HepG2 (cell line): ENCODE data around the gene FAHD1. TPM values are rescaled to one million over a fixed set of nuclear protein-coding genes. Genes with fewer than 3 reads are reported as not detected.

Experiments used
- ADNP ChIP-seq: sonication (generic); formaldehyde crosslinking; IDR thresholded peaks from 2 replicates; pipeline ENCODE4 v1.4.0; 2020; ENCODE audit warnings: missing genetic modification reagents
- DNMT1 ChIP-seq: sonication (generic); formaldehyde crosslinking; IDR thresholded peaks from 2 replicates; pipeline ENCODE4 v1.5.1; 2020; ENCODE audit warnings: mild to moderate bottlenecking, missing genetic modification reagents
- ELK4 ChIP-seq: sonication (generic); formaldehyde crosslinking; IDR thresholded peaks from 2 replicates; pipeline ENCODE4 v1.9.0; 2021; ENCODE audit warnings: missing genetic modification reagents, borderline replicate concordance
- KLF11 ChIP-seq: IDR thresholded peaks from 2 replicates; pipeline ENCODE4 v1.6.1; 2016; ENCODE audit warnings: missing compliant biosample characterization
- MBD4 ChIP-seq: IDR thresholded peaks from 2 replicates; pipeline ENCODE4 v1.6.1; 2012; ENCODE audit warnings: low read length, inconsistent platforms, borderline replicate concordance
- NR2C2 ChIP-seq: sonication (generic); formaldehyde crosslinking; IDR thresholded peaks from 2 replicates; pipeline ENCODE4 v1.4.0; 2020; ENCODE audit warnings: missing genetic modification reagents, mild to moderate bottlenecking, moderate library complexity, borderline replicate concordance
- NR2F6 ChIP-seq, 2 experiments: IDR thresholded peaks; 2 replicates each; pipeline ENCODE4 v1.6.1; 2016; ENCODE audit warnings: antibody characterized with exemption in 1 of 2, mild to moderate bottlenecking in 1 of 2
- RBM22 ChIP-seq: fragments of 200-400 bp; formaldehyde crosslinking; optimal IDR thresholded peaks from 2 replicates; pipeline ENCODE3; 2017; ENCODE audit warnings: mild to moderate bottlenecking, low read length, moderate library complexity
- SPEN ChIP-seq: sonication (generic); formaldehyde crosslinking; IDR thresholded peaks from 2 replicates; pipeline ENCODE4 v1.5.1; 2020; ENCODE audit warnings: low read depth, mild to moderate bottlenecking, missing genetic modification reagents
- ZNF101 ChIP-seq: sonication (generic); formaldehyde crosslinking; IDR thresholded peaks from 2 replicates; pipeline ENCODE4 v1.4.0; 2020; ENCODE audit warnings: mild to moderate bottlenecking, low read depth, missing genetic modification reagents, borderline replicate concordance
- ZNF180 ChIP-seq: sonication (generic); formaldehyde crosslinking; IDR thresholded peaks from 2 replicates; pipeline ENCODE4 v1.4.0; 2020; ENCODE audit warnings: low read depth, missing genetic modification reagents, borderline replicate concordance
- ZNF616 ChIP-seq: sonication (generic); formaldehyde crosslinking; IDR thresholded peaks from 2 replicates; pipeline ENCODE4 v1.5.0; 2020; ENCODE audit warnings: low read depth, mild to moderate bottlenecking, missing genetic modification reagents
- ZNF879 ChIP-seq: sonication (generic); formaldehyde crosslinking; IDR thresholded peaks from 2 replicates; pipeline ENCODE4 v1.8.1; 2023; ENCODE audit warnings: missing genetic modification reagents
- ZSCAN22 ChIP-seq: sonication (generic); formaldehyde crosslinking; IDR thresholded peaks from 2 replicates; pipeline ENCODE4 v1.4.0; 2020; ENCODE audit warnings: mild to moderate bottlenecking, missing genetic modification reagents
- polyA plus RNA-seq, 8 experiments: library from polyadenylated mRNA; depleted of rRNA in 3 of 8; stranded (reverse) in 7 of 8; unstranded in 1 of 8; fragments of >200 nt; fragmentation: Illumina TruSeq in 4 of 8; extraction: Trizol in 4 of 8; gene quantifications; 2 replicates each; pipeline versions ENCODE4 v1.2.1 to v1.2.3, GENCODE V29; 2011 to 2016; ENCODE audit warnings: low read depth in 4 of 8, missing spikeins in 1 of 8, mixed read lengths in 1 of 8; ENCODE audit not compliant: insufficient read depth in 1 of 8
- total RNA-seq, 5 experiments: library from RNA; depleted of rRNA; stranded (reverse); fragments of >200 nt; fragmentation: Illumina TruSeq; extraction: Trizol; gene quantifications; 2 replicates each; pipeline ENCODE4 v1.2.3, GENCODE V29; 2016; ENCODE audit warnings: low read depth in 1 of 5
- TF ChIP-seq, protein P1 (sequence below): sonication (generic); formaldehyde crosslinking; IDR thresholded peaks from 2 replicates; pipeline ENCODE4 v1.4.0; 2020; ENCODE audit warnings: missing genetic modification reagents
- TF ChIP-seq, protein P2 (sequence below): sonication (generic); formaldehyde crosslinking; IDR thresholded peaks from 2 replicates; pipeline ENCODE4 v1.5.1; 2020; ENCODE audit warnings: mild to moderate bottlenecking, missing genetic modification reagents
- TF ChIP-seq, protein P3 (sequence below): sonication (generic); formaldehyde crosslinking; conservative IDR thresholded peaks from 2 replicates; pipeline ENCODE4 v1.8.1; 2023; ENCODE audit warnings: missing genetic modification reagents
- TF ChIP-seq, protein P4 (sequence below): sonication (generic); formaldehyde crosslinking; IDR thresholded peaks from 2 replicates; pipeline ENCODE4 v1.4.0; 2020; ENCODE audit warnings: missing genetic modification reagents, borderline replicate concordance

The FAHD1 gene
- total and polyA plus RNA-seq, 2 of the 13 experiments (the other 11 are each of a cell fraction or from before 2014, with no cell fraction given) = 39.0 to 45.3 TPM

DNA sequence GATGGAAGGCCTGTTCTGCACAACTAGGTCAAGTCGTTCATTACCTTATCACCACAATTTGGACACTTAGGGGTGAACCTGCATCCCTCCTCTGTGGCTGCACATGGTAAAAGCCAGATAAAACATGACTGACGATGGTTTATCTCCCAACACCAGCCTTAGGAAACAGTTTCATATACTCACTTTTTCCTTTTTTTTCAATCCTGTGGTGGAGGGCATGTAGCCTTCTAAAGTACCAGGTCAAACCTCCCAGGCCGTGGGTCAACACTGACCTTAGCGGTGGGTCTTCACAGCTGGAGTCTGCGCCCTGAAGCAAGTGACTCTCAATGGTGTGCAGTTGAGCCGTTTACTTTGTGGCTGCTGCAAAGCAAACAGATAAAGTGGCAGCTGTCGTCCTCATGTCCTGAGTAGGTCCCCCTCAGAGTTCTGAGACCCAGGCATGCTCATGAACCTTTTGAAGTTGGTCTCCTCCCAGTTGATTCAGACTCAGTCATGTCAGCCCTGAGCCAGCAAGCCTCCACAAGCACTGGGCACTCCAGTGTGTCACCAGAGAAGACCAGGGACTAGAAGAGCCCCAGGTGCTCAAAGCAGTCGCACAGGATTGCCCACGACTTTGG lies 5.9 kb downstream of the FAHD1 start (continued):
- TF ChIP-seq, protein P1, sequence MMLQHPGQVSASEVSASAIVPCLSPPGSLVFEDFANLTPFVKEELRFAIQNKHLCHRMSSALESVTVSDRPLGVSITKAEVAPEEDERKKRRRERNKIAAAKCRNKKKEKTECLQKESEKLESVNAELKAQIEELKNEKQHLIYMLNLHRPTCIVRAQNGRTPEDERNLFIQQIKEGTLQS (CRISPR knock-in tag) = no peak
- TF ChIP-seq, protein P2, sequence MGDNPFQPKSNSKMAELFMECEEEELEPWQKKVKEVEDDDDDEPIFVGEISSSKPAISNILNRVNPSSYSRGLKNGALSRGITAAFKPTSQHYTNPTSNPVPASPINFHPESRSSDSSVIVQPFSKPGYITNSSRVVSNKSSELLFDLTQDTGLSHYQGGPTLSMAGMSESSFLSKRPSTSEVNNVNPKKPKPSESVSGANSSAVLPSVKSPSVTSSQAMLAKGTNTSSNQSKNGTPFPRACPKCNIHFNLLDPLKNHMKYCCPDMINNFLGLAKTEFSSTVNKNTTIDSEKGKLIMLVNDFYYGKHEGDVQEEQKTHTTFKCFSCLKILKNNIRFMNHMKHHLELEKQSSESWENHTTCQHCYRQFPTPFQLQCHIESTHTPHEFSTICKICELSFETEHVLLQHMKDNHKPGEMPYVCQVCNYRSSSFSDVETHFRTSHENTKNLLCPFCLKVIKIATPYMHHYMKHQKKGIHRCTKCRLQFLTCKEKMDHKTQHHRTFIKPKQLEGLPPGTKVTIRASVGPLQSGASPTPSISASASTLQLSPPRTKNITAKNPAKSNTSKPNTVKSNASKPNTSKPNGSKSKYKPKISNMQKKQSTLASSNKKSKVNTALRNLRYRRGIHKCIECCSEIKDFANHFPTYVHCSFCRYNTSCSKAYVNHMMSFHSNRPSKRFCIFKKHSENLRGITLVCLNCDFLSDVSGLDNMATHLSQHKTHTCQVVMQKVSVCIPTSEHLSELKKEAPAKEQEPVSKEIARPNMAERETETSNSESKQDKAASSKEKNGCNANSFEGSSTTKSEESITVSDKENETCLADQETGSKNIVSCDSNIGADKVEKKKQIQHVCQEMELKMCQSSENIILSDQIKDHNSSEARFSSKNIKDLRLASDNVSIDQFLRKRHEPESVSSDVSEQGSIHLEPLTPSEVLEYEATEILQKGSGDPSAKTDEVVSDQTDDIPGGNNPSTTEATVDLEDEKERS = peak; percentile 73; the same call in 1 of the 2 replicates
- TF ChIP-seq ZSCAN22 (no peak), KLF11 (CRISPR knock-in tag) (no peak), ZNF101 (CRISPR knock-in tag) (no peak), NR2F6 (IDR thresholded peaks at IDR 0.05) (peak; percentile 68), NR2F6 (CRISPR knock-in tag; IDR thresholded peaks at IDR 0.05) (peak; percentile 80), SPEN (peak; percentile 48; the same call in 1 of the 2 replicates), ADNP (CRISPR knock-in tag) (no peak), ELK4 (CRISPR knock-in tag) (no peak), ZNF616 (no peak), ZNF180 (no peak), DNMT1 (CRISPR knock-in tag) (no peak), RBM22 (no peak), ZNF879 (CRISPR knock-in tag) (no peak), MBD4 (no peak), NR2C2 (CRISPR knock-in tag) (peak; percentile 64)
- TF ChIP-seq, protein P3, sequence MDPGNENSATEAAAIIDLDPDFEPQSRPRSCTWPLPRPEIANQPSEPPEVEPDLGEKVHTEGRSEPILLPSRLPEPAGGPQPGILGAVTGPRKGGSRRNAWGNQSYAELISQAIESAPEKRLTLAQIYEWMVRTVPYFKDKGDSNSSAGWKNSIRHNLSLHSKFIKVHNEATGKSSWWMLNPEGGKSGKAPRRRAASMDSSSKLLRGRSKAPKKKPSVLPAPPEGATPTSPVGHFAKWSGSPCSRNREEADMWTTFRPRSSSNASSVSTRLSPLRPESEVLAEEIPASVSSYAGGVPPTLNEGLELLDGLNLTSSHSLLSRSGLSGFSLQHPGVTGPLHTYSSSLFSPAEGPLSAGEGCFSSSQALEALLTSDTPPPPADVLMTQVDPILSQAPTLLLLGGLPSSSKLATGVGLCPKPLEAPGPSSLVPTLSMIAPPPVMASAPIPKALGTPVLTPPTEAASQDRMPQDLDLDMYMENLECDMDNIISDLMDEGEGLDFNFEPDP (CRISPR knock-in tag) = no peak
- TF ChIP-seq, protein P4, sequence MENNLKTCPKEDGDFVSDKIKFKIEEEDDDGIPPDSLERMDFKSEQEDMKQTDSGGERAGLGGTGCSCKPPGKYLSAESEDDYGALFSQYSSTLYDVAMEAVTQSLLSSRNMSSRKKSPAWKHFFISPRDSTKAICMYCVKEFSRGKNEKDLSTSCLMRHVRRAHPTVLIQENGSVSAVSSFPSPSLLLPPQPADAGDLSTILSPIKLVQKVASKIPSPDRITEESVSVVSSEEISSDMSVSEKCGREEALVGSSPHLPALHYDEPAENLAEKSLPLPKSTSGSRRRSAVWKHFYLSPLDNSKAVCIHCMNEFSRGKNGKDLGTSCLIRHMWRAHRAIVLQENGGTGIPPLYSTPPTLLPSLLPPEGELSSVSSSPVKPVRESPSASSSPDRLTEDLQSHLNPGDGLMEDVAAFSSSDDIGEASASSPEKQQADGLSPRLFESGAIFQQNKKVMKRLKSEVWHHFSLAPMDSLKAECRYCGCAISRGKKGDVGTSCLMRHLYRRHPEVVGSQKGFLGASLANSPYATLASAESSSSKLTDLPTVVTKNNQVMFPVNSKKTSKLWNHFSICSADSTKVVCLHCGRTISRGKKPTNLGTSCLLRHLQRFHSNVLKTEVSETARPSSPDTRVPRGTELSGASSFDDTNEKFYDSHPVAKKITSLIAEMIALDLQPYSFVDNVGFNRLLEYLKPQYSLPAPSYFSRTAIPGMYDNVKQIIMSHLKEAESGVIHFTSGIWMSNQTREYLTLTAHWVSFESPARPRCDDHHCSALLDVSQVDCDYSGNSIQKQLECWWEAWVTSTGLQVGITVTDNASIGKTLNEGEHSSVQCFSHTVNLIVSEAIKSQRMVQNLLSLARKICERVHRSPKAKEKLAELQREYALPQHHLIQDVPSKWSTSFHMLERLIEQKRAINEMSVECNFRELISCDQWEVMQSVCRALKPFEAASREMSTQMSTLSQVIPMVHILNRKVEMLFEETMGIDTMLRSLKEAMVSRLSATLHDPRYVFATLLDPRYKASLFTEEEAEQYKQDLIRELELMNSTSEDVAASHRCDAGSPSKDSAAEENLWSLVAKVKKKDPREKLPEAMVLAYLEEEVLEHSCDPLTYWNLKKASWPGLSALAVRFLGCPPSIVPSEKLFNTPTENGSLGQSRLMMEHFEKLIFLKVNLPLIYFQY = 0 out of 2 replicates have a peak, but pooled peaks have one; percentile 30
